HG03060 (cell line): Measurements from ENCODE around the gene HHATL.

Experiments
- ATAC-seq: cut with Tn5 transposase; IDR thresholded peaks from one replicate; pipeline ENCODE4 v1.9.1; 2021; ENCODE audit warnings: low read depth, moderate number of reproducible peaks; ENCODE audit not compliant: unreplicated experiment

The HHATL gene, protein sequence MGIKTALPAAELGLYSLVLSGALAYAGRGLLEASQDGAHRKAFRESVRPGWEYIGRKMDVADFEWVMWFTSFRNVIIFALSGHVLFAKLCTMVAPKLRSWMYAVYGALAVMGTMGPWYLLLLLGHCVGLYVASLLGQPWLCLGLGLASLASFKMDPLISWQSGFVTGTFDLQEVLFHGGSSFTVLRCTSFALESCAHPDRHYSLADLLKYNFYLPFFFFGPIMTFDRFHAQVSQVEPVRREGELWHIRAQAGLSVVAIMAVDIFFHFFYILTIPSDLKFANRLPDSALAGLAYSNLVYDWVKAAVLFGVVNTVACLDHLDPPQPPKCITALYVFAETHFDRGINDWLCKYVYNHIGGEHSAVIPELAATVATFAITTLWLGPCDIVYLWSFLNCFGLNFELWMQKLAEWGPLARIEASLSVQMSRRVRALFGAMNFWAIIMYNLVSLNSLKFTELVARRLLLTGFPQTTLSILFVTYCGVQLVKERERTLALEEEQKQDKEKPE

GRCh38 chr3:42702066-42702951 is at the start of gene HHATL:
Gene HHATL, minus strand, starts transcription at chr3:42702798. Its CDS starts 1,972 bp downstream, at chr3:42700826.
- no peak for ATAC-seq

GRCh38 chr3:42751609-42752008 is 49.0 kb upstream of the HHATL start:
- ATAC-seq = no peak

DNA sequence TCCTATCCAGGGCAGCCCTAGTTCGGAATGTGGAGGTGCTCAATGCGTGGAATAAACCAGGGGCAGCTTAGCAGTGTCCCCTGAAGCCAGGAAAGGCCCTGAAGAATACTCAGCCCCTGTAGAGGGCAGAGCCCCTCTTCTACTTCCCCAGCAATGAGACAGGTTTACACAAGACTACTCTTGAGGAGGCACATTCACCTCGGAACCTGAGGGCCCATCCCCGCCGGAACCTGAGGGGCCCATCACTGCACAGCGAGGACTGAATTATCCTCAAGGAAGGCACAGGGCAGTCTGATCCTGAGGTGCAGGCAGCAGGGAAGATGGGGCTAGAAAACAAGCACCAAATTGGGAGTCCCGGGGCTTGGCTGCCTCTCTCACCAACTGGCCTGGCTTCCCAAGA is 48.2 kb upstream of the HHATL start:
- ATAC-seq = no peak

DNA sequence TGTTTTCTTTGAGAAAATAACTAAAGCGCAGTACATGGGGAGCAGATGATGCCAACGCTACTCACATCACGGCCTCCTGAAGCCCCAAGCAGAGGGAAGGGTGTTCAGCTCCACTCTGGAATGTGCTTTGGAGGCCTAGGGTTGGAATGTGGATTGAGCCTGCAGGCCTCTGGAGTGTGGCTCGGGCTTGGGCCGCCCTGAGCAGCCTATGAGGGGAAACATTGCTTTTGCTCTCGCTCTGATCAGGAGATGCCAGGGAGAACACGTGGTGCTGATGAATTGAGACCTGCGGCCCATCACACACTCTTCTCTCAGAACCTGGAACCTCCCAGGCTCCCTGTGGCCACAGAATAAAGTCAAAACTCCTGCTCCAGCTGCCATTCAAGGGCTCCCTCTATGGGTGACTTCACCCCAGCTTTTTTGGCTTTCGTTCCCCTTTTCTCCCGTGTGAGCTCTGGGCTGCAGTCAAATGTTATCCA is 47.2 kb upstream of the HHATL start:
- no peak for ATAC-seq

- ATAC-seq = no peak
These were observed 46.6 kb upstream of the HHATL start for GRCh38 chr3:42749025-42749752.

DNA sequence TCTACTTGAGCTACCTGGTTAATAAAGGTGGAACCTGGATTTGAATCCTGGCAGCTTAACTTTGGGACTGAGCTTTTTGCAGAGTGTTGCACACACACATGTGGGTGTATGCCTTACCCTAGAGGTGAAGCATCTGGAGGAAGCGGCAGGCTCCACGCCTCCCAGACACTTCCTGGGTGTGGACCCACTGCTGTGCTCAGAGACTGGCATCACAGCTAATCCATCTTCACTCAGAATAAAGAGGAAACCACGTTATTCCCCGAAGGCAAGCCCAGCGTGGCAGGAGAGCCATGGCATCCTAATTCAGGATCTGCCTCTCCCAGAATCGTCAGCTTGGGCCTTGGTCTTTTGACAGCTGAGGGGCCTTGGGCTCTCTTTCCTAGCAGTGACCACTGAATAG is 45.0 kb upstream of the HHATL start:
- ATAC-seq = no peak

DNA sequence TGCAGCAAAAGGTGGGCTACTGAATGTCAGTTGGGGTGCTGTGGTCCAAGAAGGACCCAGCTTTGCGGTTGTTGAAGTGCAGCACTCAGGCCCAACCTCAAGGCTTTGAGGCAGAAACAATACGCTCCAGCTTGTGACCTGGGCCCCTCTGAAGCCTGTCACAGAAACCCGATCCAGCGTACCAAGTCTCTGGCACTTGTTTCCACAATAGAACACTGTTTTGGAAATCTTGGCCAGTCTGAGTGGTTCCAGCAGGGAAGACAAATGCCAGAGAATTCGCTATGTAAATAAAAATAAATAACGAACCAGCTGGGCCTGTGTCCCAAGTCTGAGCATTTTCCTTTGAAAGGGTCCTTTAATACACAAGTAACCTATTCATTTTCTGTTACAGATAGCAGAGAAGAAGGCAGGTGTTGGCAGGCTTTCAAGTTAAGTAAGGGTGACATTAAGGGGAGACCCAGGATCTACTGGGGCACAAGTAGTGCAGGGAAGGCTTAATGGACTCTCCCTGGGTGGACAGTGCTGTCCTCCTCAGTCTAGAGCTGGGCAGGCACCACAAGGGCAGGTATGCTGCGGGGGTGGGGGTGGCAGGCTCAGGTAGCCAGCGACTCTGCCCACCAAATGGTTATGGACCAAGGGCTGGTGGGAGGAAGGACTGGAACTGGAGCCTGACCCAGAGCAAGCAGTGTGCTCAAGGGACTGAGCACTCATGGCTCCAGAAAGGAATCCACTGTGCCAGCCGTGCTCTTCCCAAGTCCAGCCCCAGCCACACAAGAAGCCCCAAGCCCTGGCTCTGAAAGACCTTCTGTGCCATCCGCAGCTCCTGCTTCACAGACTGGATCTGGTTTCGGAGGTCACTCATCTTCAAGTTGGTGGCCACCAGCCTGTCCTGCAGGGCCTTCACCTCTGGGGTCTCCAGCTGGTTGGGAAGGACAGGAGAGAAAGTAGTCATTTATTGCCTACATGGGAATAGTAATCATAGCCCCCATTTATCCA is 44.2 kb upstream of the HHATL start:
- no peak for ATAC-seq

DNA sequence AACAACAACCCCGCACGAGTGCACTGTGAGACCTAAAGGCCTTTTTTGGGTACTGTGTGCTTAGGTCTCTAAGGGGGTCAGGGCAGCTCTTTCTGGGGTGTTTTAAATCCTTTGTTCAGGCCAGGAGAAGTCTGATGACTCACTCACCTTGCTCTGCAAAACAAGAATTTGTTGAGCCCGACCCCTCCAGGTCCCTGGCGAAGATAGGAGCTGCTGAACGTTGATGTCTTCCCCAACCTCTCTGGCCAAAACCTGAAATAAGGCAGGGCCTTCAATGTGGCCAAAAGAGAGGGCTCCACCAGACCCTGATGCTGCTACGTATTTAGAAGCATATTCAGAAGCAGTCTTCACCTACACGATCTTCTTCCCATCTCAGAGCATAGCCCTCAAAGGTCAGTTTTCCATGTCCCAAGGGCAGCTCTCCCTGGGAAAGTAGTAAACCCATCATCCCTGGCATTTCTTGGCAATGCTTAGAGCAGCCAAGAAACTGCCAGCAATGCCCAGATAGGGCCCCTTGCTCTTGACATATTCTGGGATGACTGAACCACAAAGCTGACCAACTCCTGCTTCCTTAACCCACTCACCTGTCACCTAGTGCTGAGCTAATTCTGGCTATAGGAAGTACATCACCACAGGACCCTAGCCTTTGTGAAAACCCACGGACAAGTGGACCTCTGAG is 43.3 kb upstream of the HHATL start:
- ATAC-seq = no peak

DNA sequence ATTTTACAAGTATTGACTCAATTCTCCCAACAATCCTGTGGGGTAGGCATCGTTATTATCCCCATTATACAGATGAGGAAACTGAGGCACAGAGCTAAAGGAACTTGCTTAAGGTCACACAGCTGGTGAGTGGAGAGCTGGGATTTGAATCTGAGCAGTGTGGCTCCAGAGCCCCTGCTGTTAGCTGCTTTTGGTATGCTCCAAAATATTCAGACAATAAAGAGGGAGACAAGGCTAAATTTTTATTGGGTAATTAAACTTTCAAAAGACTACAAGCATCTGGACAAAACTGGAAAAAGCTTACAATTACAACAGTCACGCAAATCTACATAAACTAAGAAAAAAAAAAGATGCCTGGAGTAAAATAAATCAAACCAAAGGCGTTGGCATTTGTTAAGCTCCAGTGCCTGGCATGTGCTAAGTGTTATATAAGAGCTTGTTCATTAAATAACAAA is 42.7 kb upstream of the HHATL start:
- ATAC-seq = no peak

DNA sequence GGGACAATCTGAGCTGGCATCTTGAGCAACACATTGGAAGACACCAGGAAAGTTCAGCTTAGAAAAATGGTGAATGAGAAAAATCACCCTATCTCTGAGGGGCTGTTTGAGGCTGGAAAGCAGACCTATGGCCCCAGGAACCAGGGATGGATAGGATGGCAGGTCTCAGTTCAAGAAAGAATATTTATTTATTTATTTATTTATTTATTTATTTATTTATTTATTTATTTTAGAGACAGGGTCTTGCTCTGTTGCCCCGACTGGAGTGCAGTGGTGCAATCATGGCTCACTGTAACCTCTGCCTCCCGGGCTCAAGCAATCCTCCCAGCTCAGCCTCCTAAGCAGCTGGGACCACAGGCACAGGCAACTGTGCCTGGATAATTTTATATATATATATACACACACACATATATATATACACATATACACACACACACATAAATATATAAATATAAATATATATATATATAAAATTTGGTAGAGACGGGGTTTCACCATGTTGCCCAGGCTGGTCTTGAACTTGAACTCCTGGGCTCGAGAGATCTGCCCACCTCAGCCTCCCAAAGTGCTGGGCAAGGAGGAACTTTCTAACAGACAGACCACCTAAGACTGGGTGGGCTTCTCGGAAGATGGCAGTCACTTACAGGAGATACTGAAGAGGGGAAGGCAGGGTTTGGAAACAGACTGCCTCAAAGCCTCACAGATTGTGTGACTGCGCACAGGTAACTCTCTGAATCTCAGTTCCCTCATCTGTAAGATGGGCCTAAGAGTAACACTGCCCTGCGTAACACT is 40.8 kb upstream of the HHATL start:
- no peak for ATAC-seq

DNA sequence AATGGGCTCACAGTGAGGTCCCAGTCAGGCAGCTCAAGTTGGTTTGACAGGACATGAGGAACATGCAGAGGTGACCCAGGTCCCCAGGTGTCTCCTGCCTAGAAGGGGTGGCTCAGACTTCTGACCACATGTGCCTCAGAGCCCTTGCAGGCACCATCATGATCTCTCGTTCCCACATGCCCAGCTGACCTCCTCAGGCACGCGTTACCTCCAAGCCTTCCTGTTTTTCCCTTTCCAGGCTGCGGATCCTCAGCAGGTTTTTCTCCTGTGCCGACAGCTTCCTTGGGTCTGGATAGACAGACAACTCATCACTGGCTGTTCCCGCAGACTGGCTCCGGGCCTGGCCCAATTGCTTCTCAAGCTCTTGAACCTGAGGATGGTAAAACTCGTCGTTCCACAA is 40.1 kb upstream of the HHATL start:
- no peak for ATAC-seq

GRCh38 chr3:42742259-42742658 is 39.7 kb upstream of the HHATL start:
- ATAC-seq = no peak

GRCh38 chr3:42741796-42742195 is 39.2 kb upstream of the HHATL start:
- ATAC-seq = no peak

DNA sequence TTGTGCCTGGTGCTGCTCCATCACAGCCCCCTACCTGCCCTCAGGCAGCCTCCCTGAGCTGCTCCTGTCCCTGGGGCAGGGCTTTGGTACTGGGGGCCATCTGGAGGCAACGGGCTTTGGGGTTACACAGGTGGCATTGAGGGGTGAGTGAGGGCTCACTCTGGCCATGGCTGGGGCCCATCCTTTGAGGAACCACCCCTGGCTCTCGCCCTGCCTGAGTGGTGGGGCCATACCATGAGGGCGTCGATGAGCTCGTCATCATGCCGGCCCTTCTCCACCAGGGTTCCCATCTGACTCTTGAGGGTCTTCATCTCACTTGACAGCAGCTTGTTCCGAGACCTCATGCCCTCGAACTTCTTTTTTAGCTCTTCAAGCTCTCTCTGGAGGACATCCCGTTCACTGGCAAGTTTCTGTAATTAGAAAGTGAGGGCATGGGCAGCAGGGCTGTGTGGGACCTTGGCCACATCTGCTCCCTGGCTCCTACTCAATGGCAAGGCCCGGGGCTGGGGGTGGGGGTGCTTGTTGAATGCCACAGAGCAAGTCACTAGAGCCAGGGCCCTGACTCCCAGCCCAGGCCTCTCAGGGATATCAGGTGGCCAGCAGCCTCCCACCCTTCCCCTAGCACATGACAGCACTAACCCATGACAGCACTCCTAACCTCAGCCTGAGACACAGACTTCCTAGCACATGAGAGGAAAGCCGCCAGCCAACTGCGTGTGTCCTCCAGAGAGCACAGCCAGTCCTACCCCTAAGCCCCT is 37.0 kb upstream of the HHATL start:
- no peak for ATAC-seq

DNA sequence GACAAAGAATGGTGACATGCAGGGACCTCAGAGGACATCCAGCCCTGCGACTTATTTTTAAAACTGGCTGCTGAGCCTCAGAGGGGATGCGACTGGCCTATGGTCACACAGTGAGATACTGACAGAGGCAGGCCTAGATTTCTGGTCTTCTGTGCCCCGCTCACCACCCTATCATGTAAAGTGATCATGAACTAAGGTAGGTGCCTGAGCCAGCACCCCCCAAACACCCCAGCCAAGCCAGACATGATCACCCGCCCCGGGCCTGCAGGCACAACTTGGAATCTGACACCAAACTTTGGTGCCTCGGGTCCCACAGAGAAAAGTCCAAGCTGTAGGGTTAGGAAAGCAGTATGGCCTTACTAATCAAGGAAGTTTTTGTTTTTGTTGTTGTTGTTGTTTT is 33.9 kb upstream of the HHATL start:
- no peak for ATAC-seq

DNA sequence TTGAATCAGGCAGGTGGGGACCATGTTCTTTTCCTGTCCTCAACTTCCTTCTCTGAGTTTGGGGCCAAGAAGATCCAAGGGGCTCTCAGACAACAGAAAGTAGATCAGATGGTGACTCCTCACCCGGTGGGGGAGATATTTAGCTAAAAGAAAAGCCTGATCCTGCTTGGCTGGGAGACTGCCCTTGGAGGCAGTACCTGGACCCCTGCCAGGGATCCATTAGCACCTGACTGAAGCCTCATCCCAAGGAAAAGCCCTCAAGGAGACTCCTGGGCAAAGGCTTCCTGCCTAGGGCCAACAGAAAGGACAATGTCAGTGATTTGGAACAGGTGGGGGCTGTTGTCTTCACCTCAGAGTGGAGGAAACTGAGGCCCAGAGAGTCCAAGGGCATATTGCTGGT is 33.5 kb upstream of the HHATL start:
- no peak for ATAC-seq

- no peak for ATAC-seq
These were observed 33.0 kb upstream of the HHATL start for GRCh38 chr3:42735615-42736014.
